Mononuclear cell (primary cell): ENCODE data around the gene FAM193A. TPM values are rescaled to one million over a fixed set of nuclear protein-coding genes. Genes with fewer than 3 reads are reported as not detected.
"Not testable (repeated sequence)": the region's sequence is repeated elsewhere in the genome, so short reads cannot be mapped to it uniquely, and the experiment has no call there.

Experiments
- H3K27me3 ChIP-seq: 2 replicates; pipeline ENCODE4 v1.6.0; 2011; ENCODE audit warnings: low read length, control low read depth; ENCODE audit not compliant: insufficient read depth
- H3K4me1 ChIP-seq: 2 replicates; pipeline ENCODE4 v1.5.1; 2011; ENCODE audit warnings: mild to moderate bottlenecking, low read length, control low read depth; ENCODE audit not compliant: insufficient read depth
- H3K4me3 ChIP-seq: 2 replicates; pipeline ENCODE4 v1.5.1; 2011; ENCODE audit warnings: mild to moderate bottlenecking, low read length, moderate library complexity
- H3K9me3 ChIP-seq: 2 replicates; pipeline ENCODE4 v1.5.1; 2011; ENCODE audit warnings: low read depth, mild to moderate bottlenecking, control low read depth, low read length
- total RNA-seq: library from RNA; depleted of rRNA; stranded (reverse); fragments of >200 nt; gene quantifications from one replicate; pipeline ENCODE4 v1.2.3, GENCODE V29; 2012

FAM193A gene
- total RNA-seq, 1 donor = 21.0 TPM

GRCh38 chr4:2546286-2546823 lies 9.9 kb downstream of the FAM193A start:
- Histone ChIP-seq H3K27me3 (no peaks in the 10 kb centered on the region), H3K4me1 (no peaks in the 10 kb centered on the region), H3K9me3 (no peaks in the 10 kb centered on the region), H3K4me3 (no peak overlapping the region)

GRCh38 chr4:2546961-2547691 lies 10.7 kb downstream of the FAM193A start:
- H3K27me3 ChIP-seq, H3K9me3 ChIP-seq, H3K4me3 ChIP-seq, H3K4me1 ChIP-seq: not testable (repeated sequence)

- no peaks in the 10 kb centered on the region for H3K9me3 ChIP-seq
- no peaks in the 10 kb centered on the region for H3K27me3 ChIP-seq
- peaks cover 7% of the 10 kb centered on the region for H3K4me1 ChIP-seq
- H3K4me3 ChIP-seq = no peak overlapping the region
These were observed 14.7 kb downstream of the FAM193A start for GRCh38 chr4:2551118-2551517.

- no peaks in the 10 kb centered on the region for H3K9me3 ChIP-seq
- no peaks in the 10 kb centered on the region for H3K27me3 ChIP-seq
- H3K4me1 ChIP-seq = peaks cover 12% of the 10 kb centered on the region
- H3K4me3 ChIP-seq = no peak overlapping the region
These were observed 16.4 kb downstream of the FAM193A start for GRCh38 chr4:2552806-2553205.

GRCh38 chr4:2558301-2558700 lies 21.9 kb downstream of the FAM193A start:
- H3K4me1 ChIP-seq = peaks cover 12% of the 10 kb centered on the region
- H3K27me3 ChIP-seq = no peaks in the 10 kb centered on the region
- H3K9me3 ChIP-seq = no peaks in the 10 kb centered on the region
- H3K4me3 ChIP-seq = no peak overlapping the region

- no peaks in the 10 kb centered on the region for H3K27me3 ChIP-seq
- H3K9me3 ChIP-seq = no peaks in the 10 kb centered on the region
- H3K4me1 ChIP-seq = peaks cover 9% of the 10 kb centered on the region
- H3K4me3 ChIP-seq = no peak overlapping the region
These were observed 23.7 kb downstream of the FAM193A start for GRCh38 chr4:2560167-2560566.

GRCh38 chr4:2565533-2565932 lies 29.1 kb downstream of the FAM193A start:
- Histone ChIP-seq H3K9me3 (no peaks in the 10 kb centered on the region), H3K27me3 (no peaks in the 10 kb centered on the region), H3K4me1 (peaks cover 17% of the 10 kb centered on the region), H3K4me3 (no peak overlapping the region)

GRCh38 chr4:2570036-2570435 lies 33.6 kb downstream of the FAM193A start:
- Histone ChIP-seq H3K9me3 (no peaks in the 10 kb centered on the region), H3K4me1 (peaks cover 46% of the 10 kb centered on the region), H3K27me3 (no peaks in the 10 kb centered on the region), H3K4me3 (no peak overlapping the region)

- no peaks in the 10 kb centered on the region for H3K9me3 ChIP-seq
- peaks cover 48% of the 10 kb centered on the region for H3K4me1 ChIP-seq
- no peaks in the 10 kb centered on the region for H3K27me3 ChIP-seq
- H3K4me3 ChIP-seq = no peak overlapping the region
These were observed 34.2 kb downstream of the FAM193A start for GRCh38 chr4:2570551-2571222.

- Histone ChIP-seq H3K4me1 (peaks cover 48% of the 10 kb centered on the region), H3K27me3 (no peaks in the 10 kb centered on the region), H3K9me3 (no peaks in the 10 kb centered on the region), H3K4me3 (no peak overlapping the region)
These were observed 35.6 kb downstream of the FAM193A start for GRCh38 chr4:2572076-2572475.

GRCh38 chr4:2572866-2573265 lies 36.4 kb downstream of the FAM193A start:
- H3K9me3 ChIP-seq = no peaks in the 10 kb centered on the region
- H3K27me3 ChIP-seq = no peaks in the 10 kb centered on the region
- H3K4me1 ChIP-seq = peaks cover 45% of the 10 kb centered on the region
- no peak overlapping the region for H3K4me3 ChIP-seq

- Histone ChIP-seq H3K4me1 (peaks cover 45% of the 10 kb centered on the region), H3K9me3 (no peaks in the 10 kb centered on the region), H3K4me3 (no peak overlapping the region), H3K27me3 (no peaks in the 10 kb centered on the region)
These were observed 37.6 kb downstream of the FAM193A start for GRCh38 chr4:2574009-2574408.

GRCh38 chr4:2574863-2575262 lies 38.4 kb downstream of the FAM193A start:
- H3K4me1 ChIP-seq = peaks cover 38% of the 10 kb centered on the region
- H3K4me3 ChIP-seq = no peak overlapping the region
- no peaks in the 10 kb centered on the region for H3K27me3 ChIP-seq
- H3K9me3 ChIP-seq = no peaks in the 10 kb centered on the region

GRCh38 chr4:2576290-2576689 lies 39.8 kb downstream of the FAM193A start:
- Histone ChIP-seq H3K9me3 (no peaks in the 10 kb centered on the region), H3K27me3 (no peaks in the 10 kb centered on the region), H3K4me1 (peaks cover 24% of the 10 kb centered on the region), H3K4me3 (no peak overlapping the region)

GRCh38 chr4:2578106-2578505 lies 41.7 kb downstream of the FAM193A start:
- H3K9me3 ChIP-seq = no peaks in the 10 kb centered on the region
- H3K4me3 ChIP-seq = no peak overlapping the region
- peaks cover 23% of the 10 kb centered on the region for H3K4me1 ChIP-seq
- H3K27me3 ChIP-seq = no peaks in the 10 kb centered on the region

GRCh38 chr4:2579910-2580309 lies 43.5 kb downstream of the FAM193A start:
- Histone ChIP-seq H3K4me3 (no peak overlapping the region), H3K4me1 (peaks cover 13% of the 10 kb centered on the region), H3K9me3 (no peaks in the 10 kb centered on the region), H3K27me3 (no peaks in the 10 kb centered on the region)
